GM12878 (cell line): Measurements from ENCODE around the gene ASTL. TPM values are rescaled to one million over a fixed set of nuclear protein-coding genes. Genes with fewer than 3 reads are reported as not detected.
A peak's percentile ranks its signal among the peaks of the same experiment; 100 is the strongest.

ENCODE experiments used
- BMI1 ChIP-seq: fragments of 450-650 bp; IDR thresholded peaks from 2 replicates; pipeline ENCODE4 v1.6.1; 2016; ENCODE audit warnings: mild to moderate bottlenecking, moderate library complexity, borderline replicate concordance
- EGR1 ChIP-seq, 2 experiments: IDR thresholded peaks; 1 replicate in 1 of 2; 2 replicates in 1 of 2; pipeline ENCODE4 v1.6.1; 2011 to 2012; ENCODE audit warnings: low read depth in 2 of 2, low read length in 2 of 2, borderline replicate concordance in 1 of 2, mild to moderate bottlenecking in 1 of 2, moderate library complexity in 1 of 2
- MYB ChIP-seq: fragments of 150-350 bp; IDR thresholded peaks from 2 replicates; pipeline ENCODE4 v1.6.1; 2014; ENCODE audit warnings: mild to moderate bottlenecking, low read depth, low read length, borderline replicate concordance
- SPI1 ChIP-seq: IDR thresholded peaks from 2 replicates; pipeline ENCODE4 v1.6.1; 2011; ENCODE audit warnings: low read depth, mild to moderate bottlenecking, low read length, moderate library complexity, borderline replicate concordance; ENCODE audit not compliant: insufficient read depth
- SUZ12 ChIP-seq: fragments of 200-600 bp; sonication (generic); IDR thresholded peaks from one replicate; pipeline ENCODE4 v1.6.1; 2018; ENCODE audit warnings: antibody characterized with exemption, mild to moderate bottlenecking; ENCODE audit not compliant: unreplicated experiment
- TAF1 ChIP-seq: IDR thresholded peaks from 2 replicates; pipeline ENCODE4 v1.6.1; 2011; ENCODE audit warnings: mild to moderate bottlenecking, low read depth, low read length, borderline replicate concordance
- YBX1 ChIP-seq: fragments of 450-650 bp; IDR thresholded peaks from 2 replicates; pipeline ENCODE4 v1.6.1; 2016; ENCODE audit warnings: antibody characterized with exemption
- YY1 ChIP-seq: IDR thresholded peaks from 2 replicates; pipeline ENCODE4 v1.6.1; 2011; ENCODE audit warnings: low read depth, mild to moderate bottlenecking, low read length
- ZNF274 ChIP-seq: IDR thresholded peaks from one replicate; pipeline ENCODE4 v1.8.0; 2011; ENCODE audit not compliant: insufficient read length, insufficient read depth
- ZZZ3 ChIP-seq: IDR thresholded peaks from 2 replicates; pipeline ENCODE4 v1.6.1; 2011; ENCODE audit warnings: low read depth; ENCODE audit not compliant: control insufficient read depth, insufficient read length
- polyA plus RNA-seq, 11 experiments: library from polyadenylated mRNA; depleted of rRNA in 4 of 11; unstranded in 6 of 11; stranded (reverse) in 5 of 11; fragments of >200 nt; fragmentation: Nextera tagmentation in 4 of 11; fragmentation: Illumina TruSeq in 1 of 11; extraction: Ambion mirVana in 4 of 11; extraction: Trizol in 1 of 11; gene quantifications; 1 replicate in 1 of 11; 2 replicates in 10 of 11; pipeline versions ENCODE4 v1.2.1 to v1.2.3, GENCODE V29; 2011 to 2016; ENCODE audit warnings: inconsistent platforms in 2 of 11, missing spikeins in 2 of 11, low read depth in 1 of 11
- total RNA-seq, 4 experiments: library from RNA; depleted of rRNA in 3 of 4; stranded (reverse); fragments of >200 nt in 3 of 4; fragmentation: Illumina TruSeq in 1 of 4; extraction: Trizol in 1 of 4; gene quantifications; 2 replicates each; pipeline versions ENCODE4 v1.2.1 to v1.2.3, GENCODE V29; 2013 to 2021
- TF ChIP-seq, protein P1 (sequence below): fragments of 450-650 bp; IDR thresholded peaks from 2 replicates; pipeline ENCODE4 v1.6.1; 2017; ENCODE audit warnings: mild to moderate bottlenecking

ASTL gene
- total and polyA plus RNA-seq, 10 of the 15 experiments (the other 5 are each of a cell fraction or from before 2014, with no cell fraction given) = 0.18 to 1.0 (median 0.38) TPM; not detected in 4

GRCh38 chr2:96145036-96145847, 6.9 kb upstream of the ASTL start, which contains the start of gene DUSP2 (continued):
- peak; percentile 88 for TF ChIP-seq YY1
- no peak for TF ChIP-seq ZNF274
- TF ChIP-seq ZZZ3 = no peak
- TF ChIP-seq, protein P1, sequence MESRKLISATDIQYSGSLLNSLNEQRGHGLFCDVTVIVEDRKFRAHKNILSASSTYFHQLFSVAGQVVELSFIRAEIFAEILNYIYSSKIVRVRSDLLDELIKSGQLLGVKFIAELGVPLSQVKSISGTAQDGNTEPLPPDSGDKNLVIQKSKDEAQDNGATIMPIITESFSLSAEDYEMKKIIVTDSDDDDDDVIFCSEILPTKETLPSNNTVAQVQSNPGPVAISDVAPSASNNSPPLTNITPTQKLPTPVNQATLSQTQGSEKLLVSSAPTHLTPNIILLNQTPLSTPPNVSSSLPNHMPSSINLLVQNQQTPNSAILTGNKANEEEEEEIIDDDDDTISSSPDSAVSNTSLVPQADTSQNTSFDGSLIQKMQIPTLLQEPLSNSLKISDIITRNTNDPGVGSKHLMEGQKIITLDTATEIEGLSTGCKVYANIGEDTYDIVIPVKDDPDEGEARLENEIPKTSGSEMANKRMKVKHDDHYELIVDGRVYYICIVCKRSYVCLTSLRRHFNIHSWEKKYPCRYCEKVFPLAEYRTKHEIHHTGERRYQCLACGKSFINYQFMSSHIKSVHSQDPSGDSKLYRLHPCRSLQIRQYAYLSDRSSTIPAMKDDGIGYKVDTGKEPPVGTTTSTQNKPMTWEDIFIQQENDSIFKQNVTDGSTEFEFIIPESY = no peak
- TF ChIP-seq SPI1 = peak; percentile 59
- TF ChIP-seq MYB = no peak
- TF ChIP-seq YBX1 = no peak
- peak in 1 of 2 experiments; percentile 96; a peak in 2 of 3 replicates for TF ChIP-seq EGR1 (IDR thresholded peaks at IDR 0.05; ENCODE audit: borderline replicate concordance in 1 of 2, low read depth in 2 of 2, low read length in 2 of 2)
- TF ChIP-seq TAF1 = peak; percentile 93
- no peak for TF ChIP-seq SUZ12
- no peak for TF ChIP-seq BMI1
- TF ChIP-seq, all 136 proteins: peak for 69
